HG02884 (cell line): ENCODE measurements around the gene YWHAG.
"Not testable (repeated sequence)": the region's sequence is repeated elsewhere in the genome, so short reads cannot be mapped to it uniquely, and the experiment has no call there.

Experiments used
- ATAC-seq: cut with Tn5 transposase; IDR thresholded peaks from one replicate; pipeline ENCODE4 v1.9.1; 2021; ENCODE audit warnings: mild to moderate bottlenecking, moderate library complexity; ENCODE audit not compliant: unreplicated experiment

YWHAG gene

GRCh38 chr7:76301000-76301399 is 57.8 kb downstream of the YWHAG start:
- ATAC-seq, result no peak

- no peak for ATAC-seq
Observed at GRCh38 chr7:76300166-76300731, 58.5 kb downstream of the YWHAG start.

- ATAC-seq, result no peak
Observed at GRCh38 chr7:76296743-76297740, 61.7 kb downstream of the YWHAG start.

GRCh38 chr7:76294344-76295024 is 64.3 kb downstream of the YWHAG start:
- ATAC-seq, result no peak

- no peak for ATAC-seq
Observed at GRCh38 chr7:76293407-76293901, 65.3 kb downstream of the YWHAG start.

- not testable (repeated sequence) for ATAC-seq
Observed at GRCh38 chr7:76292911-76293310, 65.9 kb downstream of the YWHAG start.

GRCh38 chr7:76292213-76292573 is 66.6 kb downstream of the YWHAG start:
- no peak for ATAC-seq

GRCh38 chr7:76291351-76292212 is 67.2 kb downstream of the YWHAG start:
- peak; percentile 89 for ATAC-seq

GRCh38 chr7:76290847-76291350 is 67.9 kb downstream of the YWHAG start:
- not testable (repeated sequence) for ATAC-seq

GRCh38 chr7:76286842-76287403 is 71.9 kb downstream of the YWHAG start:
- ATAC-seq, result no peak

- ATAC-seq, result no peak
Observed at GRCh38 chr7:76285604-76286374, 73.0 kb downstream of the YWHAG start.

GRCh38 chr7:76283254-76284159 is 75.3 kb downstream of the YWHAG start:
- ATAC-seq, result no peak

GRCh38 chr7:76282344-76283253 is 76.2 kb downstream of the YWHAG start:
- ATAC-seq, result no peak

- no peak for ATAC-seq
Observed at GRCh38 chr7:76281706-76282343, 77.0 kb downstream of the YWHAG start.

GRCh38 chr7:76281006-76281705 is 77.6 kb downstream of the YWHAG start:
- no peak for ATAC-seq

GRCh38 chr7:76280408-76280807 is 78.4 kb downstream of the YWHAG start:
- no peak for ATAC-seq
